OCI-LY7 (cell line): ENCODE results near the gene GRWD1. TPM values are rescaled to one million over a fixed set of nuclear protein-coding genes. Genes with fewer than 3 reads are reported as not detected.
A peak's percentile ranks its signal among the peaks of the same experiment; 100 is the strongest.

ENCODE experiments used
- BruUV-seq: library from RNA; stranded (reverse); fragments of 400-500 nt; replicated peaks from 2 replicates; lab custom pipeline; 2021; lab: Mats Ljungman, UMichigan
- CTCF ChIA-PET: fragments of 300-600 bp; sonication (Branson Sonifier 250); formaldehyde crosslinking; loops from one replicate; lab custom pipeline; 2022; ENCODE audit warnings: antibody characterized with exemption; ENCODE audit not compliant: unreplicated experiment; lab: Charles Lee
- POLR2A ChIA-PET: fragments of 300-600 bp; sonication (Branson Sonifier 250); formaldehyde crosslinking; loops from one replicate; lab custom pipeline; 2022; ENCODE audit warnings: antibody characterized with exemption; lab: Charles Lee
- DNase-seq: peaks from one replicate; pipeline ENCODE4 v3.0.0-alpha.2; 2015; ENCODE audit warnings: low spot score
- H2AFZ ChIP-seq: fragments of 200-600 bp; sonication (generic), shearing (Covaris generic); 2 replicates; pipeline ENCODE4 v1.6.1; 2014; ENCODE audit warnings: mild to moderate bottlenecking, antibody characterized with exemption, low read length, moderate library complexity
- H3K27ac ChIP-seq: fragments of 200-600 bp; sonication (generic); 2 replicates; pipeline ENCODE4 v1.5.1; 2014; ENCODE audit warnings: mixed run types, low read depth, mild to moderate bottlenecking, moderate library complexity, low read length, inconsistent platforms; ENCODE audit not compliant: poor library complexity, severe bottlenecking
- H3K36me3 ChIP-seq: fragments of 200-600 bp; sonication (generic); 2 replicates; pipeline ENCODE4 v1.6.1; 2014; ENCODE audit warnings: mild to moderate bottlenecking, antibody characterized with exemption, low read length, moderate library complexity, mixed read lengths; ENCODE audit not compliant: insufficient read depth
- H3K4me1 ChIP-seq: fragments of 200-600 bp; sonication (generic); 2 replicates; pipeline ENCODE4 v1.5.1; 2014; ENCODE audit warnings: mild to moderate bottlenecking, low read length; ENCODE audit not compliant: insufficient read depth, poor library complexity, severe bottlenecking
- H3K4me2 ChIP-seq: fragments of 200-600 bp; sonication (generic); 2 replicates; pipeline ENCODE4 v1.6.1; 2014; ENCODE audit warnings: mild to moderate bottlenecking, low read length
- H3K4me3 ChIP-seq: fragments of 200-600 bp; sonication (generic); 2 replicates; pipeline ENCODE4 v1.5.1; 2014; ENCODE audit warnings: mild to moderate bottlenecking, low read depth, low read length; ENCODE audit not compliant: poor library complexity, severe bottlenecking
- H3K79me2 ChIP-seq: fragments of 200-600 bp; sonication (generic); 2 replicates; pipeline ENCODE4 v1.6.1; 2016; ENCODE audit warnings: low read depth, mild to moderate bottlenecking, low read length, moderate library complexity, mixed read lengths; ENCODE audit not compliant: insufficient read depth
- H3K9me2 ChIP-seq: fragments of 200-600 bp; sonication (generic); 2 replicates; pipeline ENCODE4 v1.6.1; 2016; ENCODE audit warnings: mild to moderate bottlenecking, low read length, mixed read lengths; ENCODE audit not compliant: insufficient read depth
- H3K9me3 ChIP-seq: fragments of 200-600 bp; sonication (generic); 2 replicates; pipeline ENCODE4 v1.6.1; 2014; ENCODE audit warnings: mild to moderate bottlenecking, mixed run types, low read length, mixed read lengths
- H4K20me1 ChIP-seq: fragments of 200-600 bp; sonication (generic); 2 replicates; pipeline ENCODE4 v1.6.1; 2014; ENCODE audit warnings: mild to moderate bottlenecking, antibody characterized with exemption, low read length, moderate library complexity, mixed read lengths; ENCODE audit not compliant: insufficient read depth
- EZH2phosphoT487 ChIP-seq: fragments of 200-600 bp; sonication (generic); IDR thresholded peaks from 2 replicates; pipeline ENCODE4 v1.6.1; 2018; ENCODE audit warnings: low read depth, borderline replicate concordance, mild to moderate bottlenecking, mixed run types, antibody characterized with exemption, low read length, moderate library complexity, mixed read lengths
- intact Hi-C: fragments of 100-400 bp; cut with micrococcal nuclease; formaldehyde crosslinking; loops from one replicate; pipeline ENCODE4 v1.10.0; 2022; ENCODE audit not compliant: unreplicated experiment
- total RNA-seq, 2 experiments: library from RNA; depleted of rRNA in 1 of 2; stranded (reverse); fragments of >200 nt in 1 of 2; shearing (Covaris generic) in 1 of 2; gene quantifications; 2 replicates each; pipeline ENCODE4 v1.2.3, GENCODE V29; 2014 to 2022
- TF ChIP-seq, protein P1 (sequence below): fragments of 200-600 bp; sonication (generic); conservative IDR thresholded peaks from 2 replicates; pipeline ENCODE4 v1.5.1; 2014; ENCODE audit warnings: mild to moderate bottlenecking, antibody characterized with exemption, low read length, moderate library complexity, mixed read lengths

The GRWD1 gene
- total RNA-seq, 2 experiments from 2014 or later, result 32.1 to 35.8 TPM

DNA sequence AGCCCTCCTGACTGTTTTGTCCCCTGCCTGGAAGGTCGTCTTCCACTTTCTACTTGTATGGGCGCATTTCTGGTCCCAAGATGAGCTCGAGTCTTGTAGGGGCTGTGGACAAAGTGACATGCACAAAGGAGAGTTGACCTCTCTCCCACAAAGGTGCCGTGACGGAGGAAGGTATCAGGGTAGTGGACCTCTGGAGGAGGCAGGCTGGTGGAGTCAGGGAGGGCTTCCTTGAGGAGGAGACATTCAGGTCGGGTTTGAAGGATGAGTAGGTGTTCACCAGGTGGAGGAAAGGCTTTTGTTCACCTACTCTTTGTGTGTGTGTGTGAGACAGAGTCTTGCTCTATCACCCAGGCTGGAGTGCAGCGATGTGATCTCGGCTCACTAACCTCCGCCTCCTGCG is 25.1 kb downstream of the GRWD1 start:
- no peak for DNase-seq
- CTCF ChIA-PET, result no interaction called here
- Histone ChIP-seq H3K4me2 (no peak overlapping the region), H3K4me1 (peaks cover 13% of the 10 kb centered on the region), H2AFZ (no peak overlapping the region), H3K36me3 (peaks cover 57% of the 10 kb centered on the region), H3K9me2 (no peaks in the 10 kb centered on the region), H3K79me2 (peaks cover 8% of the 10 kb centered on the region), H3K27ac (no peak overlapping the region), H3K9me3 (no peaks in the 10 kb centered on the region), H4K20me1 (peaks cover 5% of the 10 kb centered on the region; the same call in 1 of the 2 replicates), H3K4me3 (no peak overlapping the region)
- no peak for TF ChIP-seq EZH2phosphoT487
- TF ChIP-seq, protein P1, sequence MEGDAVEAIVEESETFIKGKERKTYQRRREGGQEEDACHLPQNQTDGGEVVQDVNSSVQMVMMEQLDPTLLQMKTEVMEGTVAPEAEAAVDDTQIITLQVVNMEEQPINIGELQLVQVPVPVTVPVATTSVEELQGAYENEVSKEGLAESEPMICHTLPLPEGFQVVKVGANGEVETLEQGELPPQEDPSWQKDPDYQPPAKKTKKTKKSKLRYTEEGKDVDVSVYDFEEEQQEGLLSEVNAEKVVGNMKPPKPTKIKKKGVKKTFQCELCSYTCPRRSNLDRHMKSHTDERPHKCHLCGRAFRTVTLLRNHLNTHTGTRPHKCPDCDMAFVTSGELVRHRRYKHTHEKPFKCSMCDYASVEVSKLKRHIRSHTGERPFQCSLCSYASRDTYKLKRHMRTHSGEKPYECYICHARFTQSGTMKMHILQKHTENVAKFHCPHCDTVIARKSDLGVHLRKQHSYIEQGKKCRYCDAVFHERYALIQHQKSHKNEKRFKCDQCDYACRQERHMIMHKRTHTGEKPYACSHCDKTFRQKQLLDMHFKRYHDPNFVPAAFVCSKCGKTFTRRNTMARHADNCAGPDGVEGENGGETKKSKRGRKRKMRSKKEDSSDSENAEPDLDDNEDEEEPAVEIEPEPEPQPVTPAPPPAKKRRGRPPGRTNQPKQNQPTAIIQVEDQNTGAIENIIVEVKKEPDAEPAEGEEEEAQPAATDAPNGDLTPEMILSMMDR, result no peak
- intact Hi-C loops, result no loop called here
- POLR2A ChIA-PET, result no interaction called here
- no TSS peak for BruUV-seq

DNA sequence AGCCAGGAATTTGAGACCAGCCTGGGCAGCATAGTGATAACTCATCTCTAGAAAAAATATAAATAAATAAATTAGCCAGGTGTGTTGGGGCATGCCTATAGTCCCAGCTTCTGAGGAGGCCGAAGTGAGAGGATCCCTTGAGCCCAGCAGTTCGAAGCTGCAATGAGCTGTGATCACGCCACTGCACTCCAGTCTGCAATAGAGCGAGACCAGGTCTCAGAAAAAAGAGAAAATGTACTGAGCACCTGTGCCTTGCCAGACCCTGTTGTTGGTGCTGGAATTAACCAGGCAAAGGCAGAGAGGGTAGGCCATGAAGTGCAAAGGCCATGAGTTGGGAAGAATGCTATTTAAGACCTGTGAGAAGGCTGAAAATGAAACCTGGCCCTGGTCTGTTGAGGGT is 26.1 kb downstream of the GRWD1 start:
- H3K9me3 ChIP-seq, result no peaks in the 10 kb centered on the region
- POLR2A ChIA-PET, result no interaction called here
- peaks cover 8% of the 10 kb centered on the region for H3K79me2 ChIP-seq
- TF ChIP-seq, protein P1, result no peak
- TF ChIP-seq EZH2phosphoT487, result no peak
- no peaks in the 10 kb centered on the region for H3K9me2 ChIP-seq
- BruUV-seq, result TSS peak; percentile 36
- H2AFZ ChIP-seq, result no peak overlapping the region
- peaks cover 62% of the 10 kb centered on the region for H3K36me3 ChIP-seq
- CTCF ChIA-PET, result no interaction called here
- no peak overlapping the region for H3K4me3 ChIP-seq
- peaks cover 5% of the 10 kb centered on the region; the same call in 1 of the 2 replicates for H4K20me1 ChIP-seq
- H3K4me1 ChIP-seq, result peaks cover 13% of the 10 kb centered on the region
- H3K27ac ChIP-seq, result no peak overlapping the region
- no peak for DNase-seq
- intact Hi-C loops, result no loop called here
- no peak overlapping the region for H3K4me2 ChIP-seq

DNA sequence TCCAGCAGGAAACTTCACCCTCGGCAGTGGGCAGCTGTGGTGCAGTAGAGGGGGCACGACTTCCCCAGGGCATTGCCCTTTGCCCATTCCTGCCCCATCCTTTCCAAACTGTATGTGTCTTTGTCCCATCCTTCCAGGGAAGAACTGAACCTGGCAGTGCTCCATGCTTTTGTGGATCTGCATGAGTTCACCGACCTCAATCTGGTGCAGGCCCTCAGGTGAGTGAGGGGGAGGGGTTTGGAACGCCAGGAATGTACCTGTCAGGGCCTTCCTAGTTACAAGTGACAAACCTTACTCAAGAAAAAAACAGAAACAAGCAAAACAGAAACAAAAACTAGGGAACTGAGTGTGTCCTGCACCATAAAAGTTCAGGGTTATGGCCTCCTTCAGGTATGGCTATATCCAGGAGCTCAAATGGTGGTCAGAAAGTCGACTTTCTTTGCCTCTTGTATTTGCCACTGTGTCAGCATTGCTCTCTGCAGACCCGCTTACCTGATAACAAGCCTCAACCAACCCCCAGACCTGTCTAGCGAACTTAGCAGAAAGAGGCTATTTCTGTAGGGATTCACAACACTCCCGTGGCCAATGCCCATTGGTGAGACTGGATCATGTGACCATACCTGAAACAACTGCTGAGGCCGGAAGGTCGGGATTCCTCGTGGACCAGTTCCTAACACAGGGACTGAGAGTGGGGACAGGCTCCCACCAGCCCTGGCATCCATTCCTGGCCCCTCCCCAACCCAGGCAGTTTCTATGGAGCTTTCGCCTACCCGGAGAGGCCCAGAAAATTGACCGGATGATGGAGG is 27.6 kb downstream of the GRWD1 start:
- DNase-seq, result no peak
- H3K4me2 ChIP-seq, result no peak overlapping the region
- no peaks in the 10 kb centered on the region for H3K9me2 ChIP-seq
- intact Hi-C loops, result no loop called here
- peaks cover 62% of the 10 kb centered on the region for H3K36me3 ChIP-seq
- BruUV-seq, result no TSS peak
- ChIA-PET POLR2A (no interaction called here), CTCF (no interaction called here)
- H3K4me1 ChIP-seq, result peaks cover 8% of the 10 kb centered on the region
- peaks cover 8% of the 10 kb centered on the region for H3K79me2 ChIP-seq
- H3K4me3 ChIP-seq, result no peak overlapping the region
- H4K20me1 ChIP-seq, result peaks cover 5% of the 10 kb centered on the region; the same call in 1 of the 2 replicates
- H2AFZ ChIP-seq, result no peak overlapping the region
- TF ChIP-seq, protein P1, result no peak
- no peak for TF ChIP-seq EZH2phosphoT487
- H3K27ac ChIP-seq, result no peak overlapping the region
- H3K9me3 ChIP-seq, result no peaks in the 10 kb centered on the region
